GM19324 (cell line): ENCODE data around the gene MAG.

Experiments used
- ATAC-seq: cut with Tn5 transposase; IDR thresholded peaks from one replicate; pipeline ENCODE4 v1.9.1; 2021; ENCODE audit warnings: mild to moderate bottlenecking, moderate library complexity; ENCODE audit not compliant: unreplicated experiment, low FRiP score

MAG gene

GRCh38 chr19:35314031-35314430 is 22.1 kb downstream of the MAG start:
- no peak for ATAC-seq

- ATAC-seq = no peak
Observed at GRCh38 chr19:35314858-35315470, 23.0 kb downstream of the MAG start.

- ATAC-seq = no peak
Observed at GRCh38 chr19:35315883-35316282, 23.9 kb downstream of the MAG start.

- no peak for ATAC-seq
Observed at GRCh38 chr19:35316560-35316959, 24.6 kb downstream of the MAG start.

GRCh38 chr19:35317464-35318043 is 25.6 kb downstream of the MAG start:
- ATAC-seq = no peak

GRCh38 chr19:35318679-35319448 is 26.9 kb downstream of the MAG start:
- ATAC-seq = no peak

GRCh38 chr19:35320065-35320713 is 28.2 kb downstream of the MAG start:
- no peak for ATAC-seq

GRCh38 chr19:35321291-35321690 is 29.3 kb downstream of the MAG start:
- no peak for ATAC-seq

- no peak for ATAC-seq
Observed at GRCh38 chr19:35322014-35322413, 30.1 kb downstream of the MAG start.

- ATAC-seq = no peak
Observed at GRCh38 chr19:35327642-35328041, 35.7 kb downstream of the MAG start.

GRCh38 chr19:35328851-35329285 is 36.9 kb downstream of the MAG start, which contains the start of gene CD22:
Gene CD22, plus strand, starts transcription at chr19:35329187. Its CDS starts 2,854 bp downstream, at chr19:35332041.
- no peak for ATAC-seq

GRCh38 chr19:35329323-35329722 is 37.4 kb downstream of the MAG start:
- ATAC-seq = no peak

GRCh38 chr19:35330475-35330874 is 38.5 kb downstream of the MAG start:
- ATAC-seq = peak; percentile 70

GRCh38 chr19:35331551-35332214 is 39.7 kb downstream of the MAG start:
- no peak for ATAC-seq

GRCh38 chr19:35332817-35333216 is 40.9 kb downstream of the MAG start:
- ATAC-seq = no peak

- no peak for ATAC-seq
Observed at GRCh38 chr19:35334144-35334753, 42.3 kb downstream of the MAG start.

- ATAC-seq = no peak
Observed at GRCh38 chr19:35336166-35336955, 44.4 kb downstream of the MAG start.

GRCh38 chr19:35337097-35337983 is 45.4 kb downstream of the MAG start:
- ATAC-seq = no peak

GRCh38 chr19:35337984-35338296 is 46.0 kb downstream of the MAG start:
- ATAC-seq = no peak
